HL-60 (cell line): Measurements from ENCODE around the gene OR9A4.

ENCODE experiments used
- DNase-seq, 2 experiments: peaks; one replicate each; pipeline ENCODE4 v3.0.0-alpha.2; 2010 to 2020; ENCODE audit warnings: low read depth in 1 of 2, low spot score in 1 of 2
- H3K27ac ChIP-seq: fragments of 250-450 bp; sonication (Bioruptor Pico); replicated peaks from 2 replicates; pipeline ENCODE4 v1.5.1; 2020; ENCODE audit warnings: mild to moderate bottlenecking, moderate library complexity
- H3K27me3 ChIP-seq: fragments of 250-450 bp; sonication (Bioruptor Pico); 2 replicates; pipeline ENCODE4 v1.5.1; 2021; ENCODE audit warnings: mild to moderate bottlenecking, moderate library complexity; ENCODE audit not compliant: insufficient read depth, poor library complexity, severe bottlenecking
- H3K4me3 ChIP-seq: replicated peaks from 2 replicates; pipeline ENCODE4 v1.5.1; 2011; ENCODE audit warnings: mild to moderate bottlenecking, control low read depth, low read length; ENCODE audit not compliant: insufficient read depth
- GABPA ChIP-seq: IDR thresholded peaks from 2 replicates; pipeline ENCODE4 v1.6.1; 2012; ENCODE audit warnings: low read depth
- POLR2AphosphoS5 ChIP-seq: IDR thresholded peaks from 2 replicates; pipeline ENCODE4 v1.6.1; 2012; ENCODE audit warnings: low read depth
- SPI1 ChIP-seq: IDR thresholded peaks from 2 replicates; pipeline ENCODE4 v1.6.1; 2012; ENCODE audit warnings: low read depth, mild to moderate bottlenecking, borderline replicate concordance
- long read RNA-seq: library from polyadenylated mRNA; unstranded; transcript quantifications from one replicate; pipeline ENCODE4 v2.0.0, GENCODE V29; 2020
- TF ChIP-seq, protein P1 (sequence below): IDR thresholded peaks from one replicate; pipeline ENCODE4 v1.5.1; 2011; ENCODE audit warnings: low read length, control low read depth, inconsistent platforms; ENCODE audit not compliant: insufficient read depth
- TF ChIP-seq, protein P2 (sequence below): IDR thresholded peaks from 2 replicates; pipeline ENCODE4 v1.6.1; 2012; ENCODE audit warnings: low read depth; ENCODE audit not compliant: insufficient replicate concordance

Gene OR9A4, protein sequence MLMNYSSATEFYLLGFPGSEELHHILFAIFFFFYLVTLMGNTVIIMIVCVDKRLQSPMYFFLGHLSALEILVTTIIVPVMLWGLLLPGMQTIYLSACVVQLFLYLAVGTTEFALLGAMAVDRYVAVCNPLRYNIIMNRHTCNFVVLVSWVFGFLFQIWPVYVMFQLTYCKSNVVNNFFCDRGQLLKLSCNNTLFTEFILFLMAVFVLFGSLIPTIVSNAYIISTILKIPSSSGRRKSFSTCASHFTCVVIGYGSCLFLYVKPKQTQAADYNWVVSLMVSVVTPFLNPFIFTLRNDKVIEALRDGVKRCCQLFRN
- long read RNA-seq = 0 reads

DNA sequence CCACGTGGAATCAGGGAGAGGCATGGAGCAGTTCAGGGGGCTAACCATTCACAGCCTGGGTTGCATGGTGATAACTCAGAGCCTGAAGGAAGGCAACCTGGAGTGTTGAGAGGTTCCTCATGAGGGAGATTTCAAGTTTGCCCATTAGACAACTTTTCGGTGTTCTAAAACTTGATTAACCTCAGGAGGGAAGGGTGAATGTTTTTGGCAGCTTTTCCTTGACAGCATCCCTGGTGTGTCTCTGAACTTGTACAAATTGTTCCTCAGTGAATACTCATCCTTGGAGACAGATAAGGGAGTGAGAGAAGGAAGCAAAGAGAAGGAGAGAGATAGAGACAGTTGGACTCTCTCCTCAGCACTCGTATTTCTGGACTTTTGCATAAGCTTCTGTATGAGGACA lies at the start of gene OR9A4:
Gene OR9A4 (plus strand): TSS at position 301 of the 400 bp plus-strand sequence. CDS start 2,477 bp downstream, outside the sequence.
- no peak within 1 kb of the TSS for H3K27ac ChIP-seq
- TF ChIP-seq GABPA = no peak
- TF ChIP-seq SPI1 = no peak
- TF ChIP-seq, protein P1, sequence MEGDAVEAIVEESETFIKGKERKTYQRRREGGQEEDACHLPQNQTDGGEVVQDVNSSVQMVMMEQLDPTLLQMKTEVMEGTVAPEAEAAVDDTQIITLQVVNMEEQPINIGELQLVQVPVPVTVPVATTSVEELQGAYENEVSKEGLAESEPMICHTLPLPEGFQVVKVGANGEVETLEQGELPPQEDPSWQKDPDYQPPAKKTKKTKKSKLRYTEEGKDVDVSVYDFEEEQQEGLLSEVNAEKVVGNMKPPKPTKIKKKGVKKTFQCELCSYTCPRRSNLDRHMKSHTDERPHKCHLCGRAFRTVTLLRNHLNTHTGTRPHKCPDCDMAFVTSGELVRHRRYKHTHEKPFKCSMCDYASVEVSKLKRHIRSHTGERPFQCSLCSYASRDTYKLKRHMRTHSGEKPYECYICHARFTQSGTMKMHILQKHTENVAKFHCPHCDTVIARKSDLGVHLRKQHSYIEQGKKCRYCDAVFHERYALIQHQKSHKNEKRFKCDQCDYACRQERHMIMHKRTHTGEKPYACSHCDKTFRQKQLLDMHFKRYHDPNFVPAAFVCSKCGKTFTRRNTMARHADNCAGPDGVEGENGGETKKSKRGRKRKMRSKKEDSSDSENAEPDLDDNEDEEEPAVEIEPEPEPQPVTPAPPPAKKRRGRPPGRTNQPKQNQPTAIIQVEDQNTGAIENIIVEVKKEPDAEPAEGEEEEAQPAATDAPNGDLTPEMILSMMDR = no peak
- TF ChIP-seq, protein P2, sequence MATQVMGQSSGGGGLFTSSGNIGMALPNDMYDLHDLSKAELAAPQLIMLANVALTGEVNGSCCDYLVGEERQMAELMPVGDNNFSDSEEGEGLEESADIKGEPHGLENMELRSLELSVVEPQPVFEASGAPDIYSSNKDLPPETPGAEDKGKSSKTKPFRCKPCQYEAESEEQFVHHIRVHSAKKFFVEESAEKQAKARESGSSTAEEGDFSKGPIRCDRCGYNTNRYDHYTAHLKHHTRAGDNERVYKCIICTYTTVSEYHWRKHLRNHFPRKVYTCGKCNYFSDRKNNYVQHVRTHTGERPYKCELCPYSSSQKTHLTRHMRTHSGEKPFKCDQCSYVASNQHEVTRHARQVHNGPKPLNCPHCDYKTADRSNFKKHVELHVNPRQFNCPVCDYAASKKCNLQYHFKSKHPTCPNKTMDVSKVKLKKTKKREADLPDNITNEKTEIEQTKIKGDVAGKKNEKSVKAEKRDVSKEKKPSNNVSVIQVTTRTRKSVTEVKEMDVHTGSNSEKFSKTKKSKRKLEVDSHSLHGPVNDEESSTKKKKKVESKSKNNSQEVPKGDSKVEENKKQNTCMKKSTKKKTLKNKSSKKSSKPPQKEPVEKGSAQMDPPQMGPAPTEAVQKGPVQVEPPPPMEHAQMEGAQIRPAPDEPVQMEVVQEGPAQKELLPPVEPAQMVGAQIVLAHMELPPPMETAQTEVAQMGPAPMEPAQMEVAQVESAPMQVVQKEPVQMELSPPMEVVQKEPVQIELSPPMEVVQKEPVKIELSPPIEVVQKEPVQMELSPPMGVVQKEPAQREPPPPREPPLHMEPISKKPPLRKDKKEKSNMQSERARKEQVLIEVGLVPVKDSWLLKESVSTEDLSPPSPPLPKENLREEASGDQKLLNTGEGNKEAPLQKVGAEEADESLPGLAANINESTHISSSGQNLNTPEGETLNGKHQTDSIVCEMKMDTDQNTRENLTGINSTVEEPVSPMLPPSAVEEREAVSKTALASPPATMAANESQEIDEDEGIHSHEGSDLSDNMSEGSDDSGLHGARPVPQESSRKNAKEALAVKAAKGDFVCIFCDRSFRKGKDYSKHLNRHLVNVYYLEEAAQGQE = no peak
- TF ChIP-seq POLR2AphosphoS5 = no peak
- no peak within 1 kb of the TSS for H3K4me3 ChIP-seq
- no peaks in the 10 kb centered on the region for H3K27me3 ChIP-seq
- DNase-seq = no peak

DNA sequence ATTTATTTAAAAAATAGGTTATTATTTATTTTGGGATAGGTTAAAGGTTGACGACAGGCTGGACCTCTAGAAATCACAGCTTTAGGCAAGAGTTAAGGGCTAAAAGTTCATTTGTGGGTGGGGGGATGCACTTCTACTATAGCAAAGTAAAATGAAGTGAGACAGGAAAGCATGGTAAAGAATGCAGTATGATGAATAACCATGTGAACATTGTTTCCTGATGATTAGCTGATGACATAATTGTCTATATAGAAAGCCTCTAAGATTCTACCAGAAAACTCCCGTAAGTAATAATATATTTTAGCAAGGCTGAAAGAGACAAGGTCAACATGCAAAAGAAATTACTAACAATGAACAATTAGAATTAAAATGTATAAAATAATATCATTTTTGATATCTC lies 49.2 kb upstream of the OR9A4 start:
- TF ChIP-seq, protein P1 = no peak
- no peak for TF ChIP-seq GABPA
- no peak for TF ChIP-seq POLR2AphosphoS5
- TF ChIP-seq, protein P2 = no peak
- no peak for TF ChIP-seq SPI1
- Histone ChIP-seq H3K4me3 (no peak overlapping the region), H3K27ac (no peak overlapping the region), H3K27me3 (no peaks in the 10 kb centered on the region)
- no peak for DNase-seq

DNA sequence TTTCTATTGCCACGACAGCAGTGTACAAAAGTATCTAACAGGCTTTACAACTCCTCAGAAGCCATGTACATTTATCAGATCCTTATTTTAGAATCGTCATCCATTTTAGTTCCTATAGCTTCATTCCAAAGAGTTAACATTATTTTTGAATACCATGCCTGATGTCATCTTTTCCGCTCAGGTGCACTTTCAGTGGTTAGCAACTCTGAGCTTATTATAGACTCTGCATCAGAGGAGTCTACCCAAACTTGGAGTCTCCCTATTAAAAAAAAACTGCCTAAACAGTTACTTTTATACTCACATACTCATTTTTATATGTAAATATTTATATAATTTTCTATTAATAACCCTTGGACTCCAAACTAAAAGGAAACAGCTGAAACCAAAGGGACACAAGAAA lies 43.3 kb upstream of the OR9A4 start:
- Histone ChIP-seq H3K27me3 (no peaks in the 10 kb centered on the region), H3K27ac (no peak overlapping the region), H3K4me3 (no peak overlapping the region)
- TF ChIP-seq, protein P1 = no peak
- TF ChIP-seq SPI1 = no peak
- TF ChIP-seq POLR2AphosphoS5 = no peak
- TF ChIP-seq, protein P2 = no peak
- no peak for TF ChIP-seq GABPA
- DNase-seq = no peak
